Trophoblast cell (in vitro differentiated cells and primary cell): ENCODE measurements around the gene SP7.

ENCODE experiments used
- DNase-seq, 2 donors: peaks; one replicate each; pipeline ENCODE4 v3.0.0-alpha.2; 2016
- H2AFZ ChIP-seq: 2 replicates; pipeline ENCODE4 v1.6.1; 2013; ENCODE audit warnings: low read length, moderate library complexity, mild to moderate bottlenecking; ENCODE audit not compliant: insufficient read depth, poor library complexity
- H2AK5ac ChIP-seq: 2 replicates; pipeline ENCODE4 v1.6.1; 2013; ENCODE audit warnings: mild to moderate bottlenecking, low read length
- H2BK120ac ChIP-seq: 2 replicates; pipeline ENCODE4 v1.6.1; 2013; ENCODE audit warnings: low read length, mild to moderate bottlenecking, moderate library complexity; ENCODE audit not compliant: insufficient read depth, poor library complexity
- H2BK12ac ChIP-seq: 2 replicates; pipeline ENCODE4 v1.6.1; 2013; ENCODE audit warnings: mild to moderate bottlenecking, low read length, moderate library complexity
- H2BK5ac ChIP-seq: 2 replicates; pipeline ENCODE4 v1.6.1; 2013; ENCODE audit warnings: low read length, low read depth, moderate library complexity, mild to moderate bottlenecking; ENCODE audit not compliant: poor library complexity
- H3K14ac ChIP-seq: 2 replicates; pipeline ENCODE4 v1.6.1; 2013; ENCODE audit warnings: mild to moderate bottlenecking, low read length
- H3K18ac ChIP-seq: 2 replicates; pipeline ENCODE4 v1.6.1; 2013; ENCODE audit warnings: mild to moderate bottlenecking, low read length
- H3K23ac ChIP-seq: 2 replicates; pipeline ENCODE4 v1.6.1; 2013; ENCODE audit warnings: low read length
- H3K27ac ChIP-seq: 2 replicates; pipeline ENCODE4 v1.5.1; 2013; ENCODE audit warnings: low read depth, mild to moderate bottlenecking, inconsistent platforms, low read length, moderate library complexity
- H3K27me3 ChIP-seq: 2 replicates; pipeline ENCODE4 v1.6.1; 2013; ENCODE audit warnings: inconsistent platforms, mild to moderate bottlenecking, low read length, moderate library complexity; ENCODE audit not compliant: insufficient read depth
- H3K36me3 ChIP-seq, 2 experiments: 1 replicate in 1 of 2; 2 replicates in 1 of 2; pipeline ENCODE4 v1.6.1; 2013; ENCODE audit warnings: low read length in 2 of 2, mild to moderate bottlenecking in 2 of 2, moderate library complexity in 1 of 2; ENCODE audit not compliant: insufficient read depth in 2 of 2, control insufficient read depth in 1 of 2
- H3K4ac ChIP-seq: 2 replicates; pipeline ENCODE4 v1.6.1; 2013; ENCODE audit warnings: low read depth, mild to moderate bottlenecking, low read length, moderate library complexity
- H3K4me1 ChIP-seq, 2 experiments: 1 replicate in 1 of 2; 2 replicates in 1 of 2; pipeline ENCODE4 v1.6.1; 2013; ENCODE audit warnings: low read length in 2 of 2, mild to moderate bottlenecking in 2 of 2, moderate library complexity in 1 of 2; ENCODE audit not compliant: insufficient read depth in 2 of 2, control insufficient read depth in 1 of 2
- H3K4me2 ChIP-seq: 2 replicates; pipeline ENCODE4 v1.6.1; 2013; ENCODE audit warnings: inconsistent platforms, mild to moderate bottlenecking, low read length, moderate library complexity
- H3K4me3 ChIP-seq: 2 replicates; pipeline ENCODE4 v1.5.1; 2013; ENCODE audit warnings: mild to moderate bottlenecking, low read depth, low read length, inconsistent platforms
- H3K79me1 ChIP-seq: one replicate; pipeline ENCODE4 v1.6.1; 2013; ENCODE audit warnings: low read length
- H3K79me2 ChIP-seq: 2 replicates; pipeline ENCODE4 v1.6.1; 2013; ENCODE audit warnings: low read length, mild to moderate bottlenecking; ENCODE audit not compliant: control insufficient read depth, insufficient read depth, poor library complexity
- H3K9ac ChIP-seq: 2 replicates; pipeline ENCODE4 v1.6.1; 2013; ENCODE audit warnings: mild to moderate bottlenecking, low read length
- H3K9me3 ChIP-seq: 2 replicates; pipeline ENCODE4 v1.6.1; 2013; ENCODE audit warnings: low read depth, mild to moderate bottlenecking, control low read depth, inconsistent platforms, low read length; ENCODE audit not compliant: insufficient read depth
- H4K12ac ChIP-seq: 2 replicates; pipeline ENCODE4 v1.6.1; 2013; ENCODE audit warnings: low read depth, mild to moderate bottlenecking, low read length, moderate library complexity
- H4K8ac ChIP-seq: 2 replicates; pipeline ENCODE4 v1.6.1; 2013; ENCODE audit warnings: low read depth, mild to moderate bottlenecking, low read length, moderate library complexity
- H4K91ac ChIP-seq: one replicate; pipeline ENCODE4 v1.6.1; 2013; ENCODE audit warnings: low read depth, mild to moderate bottlenecking, low read length, moderate library complexity
- WGBS: extraction: QIAGEN DNeasy Blood & Tissue Kit; methylation state at CpG from one replicate; pipeline ENCODE4 v1.1.7; 2013; ENCODE audit warnings: missing lambda C conversion rate; ENCODE audit not compliant: insufficient read length, insufficient coverage; ENCODE audit errors: extremely low coverage; 5-methylcytosine and 5-hydroxymethylcytosine counted together

SP7 gene

DNA sequence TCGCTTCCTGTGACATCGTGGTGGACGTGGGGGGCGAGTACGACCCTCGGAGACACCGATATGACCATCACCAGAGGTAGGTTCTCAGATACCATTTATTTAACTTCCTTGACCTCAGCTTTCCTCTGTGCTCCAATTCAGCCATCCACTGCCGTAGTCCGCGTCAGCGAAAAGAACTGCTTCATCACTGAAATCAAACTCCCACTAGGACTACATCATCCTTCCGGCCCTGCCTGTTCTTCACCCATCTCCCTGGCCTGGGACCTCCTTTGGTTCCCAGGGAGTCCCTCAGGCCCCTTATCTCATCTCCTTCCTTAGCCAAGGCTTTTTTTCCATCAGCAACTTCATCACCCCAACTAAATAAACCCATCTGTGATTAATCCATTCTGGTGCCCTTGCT is 36.0 kb downstream of the SP7 start:
- H3K9ac ChIP-seq: peak overlapping the region; percentile 80
- peak overlapping the region; percentile 60 for H3K18ac ChIP-seq
- peaks cover 9% of the 10 kb centered on the region for H3K79me2 ChIP-seq
- H2AFZ ChIP-seq: peak overlapping the region; percentile 68
- H3K79me1 ChIP-seq: peaks cover 9% of the 10 kb centered on the region
- H3K4me1 ChIP-seq: peaks cover 4 to 11% of the 10 kb centered on the region in 2 experiments
- WGBS: no CpG with 5 or more reads among the region's 12 CpGs
- H2BK12ac ChIP-seq: no peak overlapping the region
- H4K12ac ChIP-seq: peak overlapping the region; percentile 66
- peak overlapping the region; percentile 91 for H3K4me3 ChIP-seq
- peak overlapping the region; percentile 64 for H4K91ac ChIP-seq
- DNase-seq: no peak
- H2BK5ac ChIP-seq: peak overlapping the region; percentile 13
- H3K4me2 ChIP-seq: peak overlapping the region; percentile 89
- peak overlapping the region; percentile 89 for H4K8ac ChIP-seq
- peak overlapping the region; percentile 37 for H3K4ac ChIP-seq
- H3K27me3 ChIP-seq: no peaks in the 10 kb centered on the region
- peaks cover 3% of the 10 kb centered on the region for H3K9me3 ChIP-seq
- H3K27ac ChIP-seq: peak overlapping the region; percentile 65
- no peak overlapping the region for H3K23ac ChIP-seq
- peak overlapping the region; percentile 66 for H3K14ac ChIP-seq
- peak overlapping the region; percentile 1 for H2AK5ac ChIP-seq
- H2BK120ac ChIP-seq: peak overlapping the region; percentile 60
- H3K36me3 ChIP-seq: peaks cover 19 to 26% of the 10 kb centered on the region in 2 experiments

DNA sequence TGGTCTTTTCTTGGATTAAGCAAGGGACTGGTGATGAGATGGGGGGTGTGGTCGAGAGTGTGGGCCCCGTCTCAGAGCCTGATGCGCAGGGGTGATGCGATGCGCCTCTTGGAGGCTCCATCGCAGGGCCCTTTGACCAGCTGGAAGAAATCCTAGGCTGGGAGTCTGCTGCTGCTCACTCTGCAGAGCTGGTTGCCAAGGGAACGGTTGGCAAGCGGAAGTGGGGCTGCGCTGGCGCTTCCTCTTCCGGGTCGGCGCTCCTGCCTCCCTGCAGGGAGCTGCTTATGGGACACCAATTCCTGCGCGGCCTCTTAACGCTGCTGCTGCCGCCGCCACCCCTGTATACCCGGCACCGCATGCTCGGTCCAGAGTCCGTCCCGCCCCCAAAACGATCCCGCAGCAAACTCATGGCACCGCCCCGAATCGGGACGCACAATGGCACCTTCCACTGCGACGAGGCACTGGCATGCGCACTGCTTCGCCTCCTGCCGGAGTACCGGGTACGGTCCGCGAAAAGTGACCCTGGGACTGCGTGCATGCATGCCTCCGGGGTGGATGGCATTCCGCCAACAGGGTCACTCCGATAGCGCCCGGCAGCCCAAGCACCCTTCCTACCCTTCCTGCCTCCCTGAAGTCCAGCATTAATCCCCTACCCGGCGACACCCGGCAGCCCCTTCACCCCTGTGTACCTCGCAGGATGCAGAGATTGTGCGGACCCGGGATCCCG is 36.5 kb downstream of the SP7 start, which contains the start of gene MYG1:
Gene MYG1 (plus strand): TSS at position 242 of the 727 bp plus-strand sequence. CDS start 43 bp downstream, at position 285.
- Histone ChIP-seq H3K18ac (peak within 1 kb of the TSS; percentile 60), H2BK120ac (peak within 1 kb of the TSS; percentile 60), H3K27me3 (no peaks in the 10 kb centered on the region), H3K4ac (peak within 1 kb of the TSS; percentile 37), H3K23ac (no peak within 1 kb of the TSS), H3K4me2 (peak within 1 kb of the TSS; percentile 89), H3K9ac (peak within 1 kb of the TSS; percentile 80), H3K14ac (peak within 1 kb of the TSS; percentile 66), H2AK5ac (peak within 1 kb of the TSS; percentile 1), H3K4me3 (peak within 1 kb of the TSS; percentile 91), H3K9me3 (peaks cover 3% of the 10 kb centered on the region), H3K79me2 (peaks cover 9% of the 10 kb centered on the region), H3K27ac (peak within 1 kb of the TSS; percentile 65), H2BK5ac (peak within 1 kb of the TSS; percentile 29), H4K8ac (peak within 1 kb of the TSS; percentile 89), H2AFZ (peak within 1 kb of the TSS; percentile 68), H3K79me1 (peaks cover 9% of the 10 kb centered on the region), H2BK12ac (no peak within 1 kb of the TSS), H4K91ac (peak within 1 kb of the TSS; percentile 64), H3K4me1 (peaks cover 6 to 13% of the 10 kb centered on the region in 2 experiments), H4K12ac (peak within 1 kb of the TSS; percentile 66), H3K36me3 (peaks cover 19 to 24% of the 10 kb centered on the region in 2 experiments)
- DNase-seq: peak; percentile 55 to 69
- WGBS: no CpG with 5 or more reads among the region's 51 CpGs

DNA sequence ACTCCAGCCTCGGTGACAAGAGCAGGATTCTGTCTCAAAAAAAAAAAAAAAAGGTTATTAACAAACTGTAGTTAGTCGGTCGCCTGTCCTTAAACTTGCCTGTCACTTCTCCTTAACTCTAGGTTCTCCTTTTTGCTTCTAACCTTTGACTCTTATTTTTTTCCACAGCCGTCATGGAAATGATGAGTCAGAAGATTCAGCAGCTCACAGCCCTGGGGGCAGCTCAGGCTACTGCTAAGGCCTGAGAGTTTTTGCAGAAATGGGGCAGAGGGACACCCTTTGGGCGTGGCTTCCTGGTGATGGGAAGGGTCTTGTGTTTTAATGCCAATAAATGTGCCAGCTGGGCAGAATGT is 37.1 kb downstream of the SP7 start:
- peaks cover 3% of the 10 kb centered on the region for H3K9me3 ChIP-seq
- H3K27ac ChIP-seq: peak overlapping the region; percentile 65
- H3K4me1 ChIP-seq: peaks cover 6 to 13% of the 10 kb centered on the region in 2 experiments
- no peak overlapping the region for H3K4me3 ChIP-seq
- peaks cover 9% of the 10 kb centered on the region for H3K79me1 ChIP-seq
- peak overlapping the region; percentile 29 for H2BK5ac ChIP-seq
- H2AFZ ChIP-seq: peak overlapping the region; percentile 2
- H4K91ac ChIP-seq: peak overlapping the region; percentile 64
- peak; percentile 87 to 99 for DNase-seq
- peak overlapping the region; percentile 57 for H4K8ac ChIP-seq
- no peak overlapping the region for H3K23ac ChIP-seq
- H4K12ac ChIP-seq: no peak overlapping the region
- no peak overlapping the region for H2BK12ac ChIP-seq
- H3K14ac ChIP-seq: no peak overlapping the region
- no peak overlapping the region for H2AK5ac ChIP-seq
- no peak overlapping the region for H3K18ac ChIP-seq
- H3K4ac ChIP-seq: no peak overlapping the region
- H2BK120ac ChIP-seq: no peak overlapping the region
- no peaks in the 10 kb centered on the region for H3K27me3 ChIP-seq
- peaks cover 16 to 22% of the 10 kb centered on the region in 2 experiments for H3K36me3 ChIP-seq
- WGBS: no CpG with 5 or more reads among the region's 5 CpGs
- H3K4me2 ChIP-seq: peak overlapping the region; percentile 89
- no peak overlapping the region for H3K9ac ChIP-seq
- peaks cover 9% of the 10 kb centered on the region for H3K79me2 ChIP-seq

DNA sequence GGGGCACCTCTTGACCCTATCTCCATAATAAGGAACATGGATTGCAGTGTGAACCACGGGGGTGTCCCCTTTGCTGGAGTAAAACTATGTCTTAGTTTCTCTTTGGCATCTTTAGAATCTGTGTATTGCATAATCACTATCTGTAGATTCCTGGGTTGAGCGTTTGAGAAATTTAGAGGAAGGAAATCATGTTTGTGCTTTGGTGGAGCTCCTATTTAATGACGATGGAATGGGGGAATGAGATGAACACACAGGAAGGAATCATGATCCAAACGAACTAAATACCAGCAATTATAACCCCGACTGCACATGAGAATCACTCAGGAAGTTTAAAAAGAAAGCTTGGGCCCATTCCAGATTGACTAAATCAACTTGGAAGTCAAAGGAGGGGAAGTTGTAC is 38.0 kb downstream of the SP7 start:
- no CpG with 5 or more reads among the region's 5 CpGs for WGBS
- Histone ChIP-seq H3K79me2 (peaks cover 9% of the 10 kb centered on the region), H3K9me3 (peaks cover 3% of the 10 kb centered on the region), H3K4me1 (peaks cover 6 to 13% of the 10 kb centered on the region in 2 experiments), H3K14ac (no peak overlapping the region), H3K36me3 (peaks cover 18 to 21% of the 10 kb centered on the region in 2 experiments), H3K79me1 (peaks cover 9% of the 10 kb centered on the region), H3K18ac (no peak overlapping the region), H4K12ac (no peak overlapping the region), H4K8ac (no peak overlapping the region), H3K4me3 (no peak overlapping the region), H2AFZ (no peak overlapping the region), H2BK12ac (no peak overlapping the region), H4K91ac (no peak overlapping the region), H3K27me3 (no peaks in the 10 kb centered on the region), H3K27ac (no peak overlapping the region), H3K9ac (no peak overlapping the region), H2BK120ac (no peak overlapping the region), H3K23ac (no peak overlapping the region), H3K4ac (no peak overlapping the region), H3K4me2 (no peak overlapping the region), H2AK5ac (no peak overlapping the region), H2BK5ac (no peak overlapping the region)
- peak; percentile 48 to 91 for DNase-seq
